B cell (primary cell): ENCODE results near the gene IKZF3. TPM values are rescaled to one million over a fixed set of nuclear protein-coding genes. Genes with fewer than 3 reads are reported as not detected.
A peak's percentile ranks its signal among the peaks of the same experiment; 100 is the strongest.

Experiments used
- ATAC-seq: fragments of 200-7000 bp; cut with Tn5 transposase; one replicate; pipeline ENCODE4 v1.10.0; 2021; ENCODE audit warnings: low read depth, mild to moderate bottlenecking, moderate number of reproducible peaks, moderate library complexity
- CTCF ChIA-PET: fragments of 350-600 bp; sonication (Branson Sonifier 250); formaldehyde crosslinking; loops from one replicate; lab custom pipeline; 2021; ENCODE audit warnings: antibody characterized with exemption, inconsistent platforms; lab: Charles Lee
- POLR2A ChIA-PET: fragments of 350-600 bp; sonication (Branson Sonifier 250); formaldehyde crosslinking; loops from one replicate; lab custom pipeline; 2021; ENCODE audit warnings: antibody characterized with exemption; lab: Charles Lee
- DNase-seq: peaks from one replicate; pipeline ENCODE4 v3.0.0; 2013
- H2AFZ ChIP-seq: 2 replicates; pipeline ENCODE4 v1.6.1; 2012; ENCODE audit warnings: mild to moderate bottlenecking, low read depth, low read length; ENCODE audit not compliant: insufficient read depth, poor library complexity, severe bottlenecking
- H3K27ac ChIP-seq, 2 donors: 1 replicate in 1 of 2; 2 replicates in 1 of 2; pipeline ENCODE4 v1.5.1; 2012 to 2013; ENCODE audit warnings: low read length in 2 of 2, mild to moderate bottlenecking in 2 of 2, moderate library complexity in 1 of 2
- H3K27me3 ChIP-seq, 4 experiments: fragments of 200-600 bp in 1 of 4; sonication (generic) in 1 of 4; replicated peaks in 1 of 4; 1 replicate in 2 of 4; 2 replicates in 2 of 4; pipeline versions ENCODE4 v1.6.1 to v1.7.0; 2013 to 2016; ENCODE audit warnings: low read length in 3 of 4, mild to moderate bottlenecking in 2 of 4, mixed read lengths in 1 of 4, moderate library complexity in 1 of 4; ENCODE audit not compliant: insufficient read depth in 4 of 4, control insufficient read depth in 3 of 4; ENCODE audit errors: control extremely low read depth in 1 of 4
- H3K36me3 ChIP-seq, 2 experiments: replicated peaks in 1 of 2; 1 replicate in 1 of 2; 2 replicates in 1 of 2; pipeline versions ENCODE4 v1.6.1 to v1.7.1; 2013; ENCODE audit warnings: low read length in 1 of 2; ENCODE audit not compliant: insufficient read depth in 2 of 2, control insufficient read depth in 1 of 2; ENCODE audit errors: control extremely low read depth in 1 of 2, extremely low read depth in 1 of 2
- H3K4me1 ChIP-seq, 2 donors: fragments of 200-600 bp in 1 of 2; sonication (generic) in 1 of 2; 1 replicate in 1 of 2; 2 replicates in 1 of 2; pipeline versions ENCODE4 v1.5.1 to v1.6.1; 2013 to 2017; ENCODE audit warnings: low read length in 2 of 2; ENCODE audit not compliant: control insufficient read depth in 2 of 2, insufficient read depth in 2 of 2
- H3K4me2 ChIP-seq: replicated peaks from 2 replicates; pipeline ENCODE3; 2012; ENCODE audit warnings: mild to moderate bottlenecking, low read depth, low read length; ENCODE audit not compliant: poor library complexity, severe bottlenecking
- H3K4me3 ChIP-seq, 5 experiments: fragments of 200-600 bp in 1 of 5; sonication (generic) in 1 of 5; 1 replicate in 3 of 5; 2 replicates in 2 of 5; pipeline versions ENCODE4 v1.5.1 to v1.7.0; 2011 to 2016; ENCODE audit warnings: low read length in 4 of 5, mild to moderate bottlenecking in 4 of 5, low read depth in 2 of 5, control low read depth in 1 of 5, moderate library complexity in 1 of 5; ENCODE audit not compliant: insufficient read depth in 1 of 5; ENCODE audit errors: control extremely low read depth in 1 of 5, extremely low read depth in 1 of 5
- H3K79me2 ChIP-seq: fragments of 200-600 bp; sonication (generic); one replicate; pipeline ENCODE4 v1.6.0; 2016; ENCODE audit warnings: low read length; ENCODE audit not compliant: control insufficient read depth, insufficient read depth
- H3K9ac ChIP-seq: fragments of 200-600 bp; sonication (generic); 2 replicates; pipeline ENCODE4 v1.6.1; 2017; ENCODE audit warnings: mild to moderate bottlenecking, low read length, moderate library complexity
- H3K9me3 ChIP-seq, 3 donors: one replicate each; pipeline versions ENCODE4 v1.6.1 to v1.7.1; 2013; ENCODE audit warnings: low read length in 2 of 3; ENCODE audit not compliant: control insufficient read depth in 2 of 3, insufficient read depth in 1 of 3; ENCODE audit errors: control extremely low read depth in 1 of 3
- H4K20me1 ChIP-seq: 2 replicates; pipeline ENCODE4 v1.6.0; 2012; ENCODE audit warnings: mild to moderate bottlenecking, low read length; ENCODE audit not compliant: insufficient read depth, control insufficient read depth, poor library complexity, severe bottlenecking
- H3K27ac Mint-ChIP-seq: one replicate; pipeline ENCODE4 v1.8.0; 2021; ENCODE audit warnings: mixed read lengths
- H3K27me3 Mint-ChIP-seq: one replicate; pipeline ENCODE4 v1.8.0; 2021; ENCODE audit warnings: mixed read lengths
- H3K4me1 Mint-ChIP-seq: one replicate; pipeline ENCODE4 v1.8.0; 2021; ENCODE audit warnings: mixed read lengths
- H3K4me3 Mint-ChIP-seq: one replicate; pipeline ENCODE4 v1.8.0; 2021; ENCODE audit warnings: mixed read lengths
- H3K9me3 Mint-ChIP-seq: one replicate; pipeline ENCODE4 v1.8.0; 2022; ENCODE audit warnings: mixed read lengths; ENCODE audit not compliant: insufficient read depth
- CTCF ChIP-seq: fragments of 200-600 bp; IDR thresholded peaks from one replicate; pipeline ENCODE4 v1.8.0; 2022; ENCODE audit warnings: antibody characterized with exemption, mild to moderate bottlenecking
- EZH2 ChIP-seq: IDR thresholded peaks from 2 replicates; pipeline ENCODE4 v1.6.1; 2012; ENCODE audit warnings: borderline replicate concordance, low read depth, mild to moderate bottlenecking, moderate library complexity, low read length; ENCODE audit not compliant: insufficient read depth, poor library complexity, severe bottlenecking
- WGBS: methylation state at CpG from one replicate; pipeline ENCODE4 v1.1.5; 2013; ENCODE audit warnings: missing lambda C conversion rate; ENCODE audit not compliant: insufficient coverage; 5-methylcytosine and 5-hydroxymethylcytosine counted together
- intact Hi-C: fragments of 100-400 bp; cut with micrococcal nuclease; formaldehyde crosslinking; loops from one replicate; pipeline ENCODE4 v1.10.0; 2022
- polyA plus RNA-seq: library from polyadenylated mRNA; depleted of rRNA; stranded (reverse); fragments of >200 nt; gene quantifications from 2 replicates; pipeline ENCODE4 v1.2.3, GENCODE V29; 2012
- total RNA-seq, 2 donors: library from RNA; stranded (reverse); fragments of 120-200 nt in 1 of 2; gene quantifications; 1 replicate in 1 of 2; 2 replicates in 1 of 2; pipeline versions ENCODE4 v1.2.3 to v1.2.4, GENCODE V29; 2013 to 2022

IKZF3 gene
- total and polyA plus RNA-seq, 2 donors (not counting 1 experiment from before 2014, with no cell fraction given) = 63.0 to 178 TPM

GRCh38 chr17:39804839-39805238, 59.3 kb downstream of the IKZF3 start:
- WGBS = 86% methylated on average over 1 of the region's 4 CpGs
- peak overlapping the region; percentile 39 for H3K27ac Mint-ChIP-seq
- H3K9me3 Mint-ChIP-seq = no peaks in the 10 kb centered on the region
- peaks cover 97% of the 10 kb centered on the region for H3K79me2 ChIP-seq
- no peaks in the 10 kb centered on the region for H4K20me1 ChIP-seq
- TF ChIP-seq CTCF (no peak), EZH2 (no peak)
- ChIA-PET POLR2A (interaction anchor here (1.2 kb wide), 1 partner anchor 9 kb away, joined by 4 read pairs; no protein-coding TSS in a partner anchor), CTCF (interaction anchor here (0.8 to 2.1 kb wide), 4 partner anchors 9 to 184 kb away, joined by 3 to 10 read pairs (median 6); no protein-coding TSS in a partner anchor)
- H3K27me3 Mint-ChIP-seq = no peaks in the 10 kb centered on the region
- ATAC-seq (no peak), DNase-seq (no peak)
- H3K9ac ChIP-seq = no peak overlapping the region
- H3K4me3 Mint-ChIP-seq = no peak overlapping the region
- peaks cover 10 to 43% of the 10 kb centered on the region in 2 experiments for H3K36me3 ChIP-seq
- peak overlapping the region in 1 of 2 donors; percentile 79 for H3K27ac ChIP-seq
- H3K4me3 ChIP-seq = no peak overlapping the region
- H3K4me1 ChIP-seq = peaks cover 39 to 54% of the 10 kb centered on the region in 2 donors
- no peaks in the 10 kb centered on the region for H3K9me3 ChIP-seq
- H3K4me1 Mint-ChIP-seq = peaks cover 69% of the 10 kb centered on the region
- intact Hi-C loops = loop anchor here (5.0 kb wide), 1 partner anchor 37 kb away; no protein-coding TSS in a partner anchor
- no peak overlapping the region for H2AFZ ChIP-seq
- no peak overlapping the region for H3K4me2 ChIP-seq
- H3K27me3 ChIP-seq = no peaks in the 10 kb centered on the region

- peaks cover 62 to 70% of the 10 kb centered on the region in 2 donors for H3K4me1 ChIP-seq
- peak overlapping the region; percentile 39 for H3K4me2 ChIP-seq
- H4K20me1 ChIP-seq = no peaks in the 10 kb centered on the region
- H3K27ac ChIP-seq = peak overlapping the region; percentile 44 to 86
- Mint-ChIP-seq H3K27ac (peak overlapping the region; percentile 94), H3K4me3 (peak overlapping the region; percentile 66), H3K27me3 (no peaks in the 10 kb centered on the region), H3K9me3 (no peaks in the 10 kb centered on the region), H3K4me1 (peaks cover 70% of the 10 kb centered on the region)
- H3K79me2 ChIP-seq = peaks cover 95% of the 10 kb centered on the region
- TF ChIP-seq EZH2 (no peak), CTCF (no peak)
- H3K27me3 ChIP-seq = no peaks in the 10 kb centered on the region
- intact Hi-C loops = no loop called here
- no peak overlapping the region for H3K4me3 ChIP-seq
- ATAC-seq = no peak
- DNase-seq = no peak
- H2AFZ ChIP-seq = no peak overlapping the region
- H3K36me3 ChIP-seq = peaks cover 7 to 40% of the 10 kb centered on the region in 2 experiments
- H3K9ac ChIP-seq = no peak overlapping the region
- WGBS = no CpG with 5 or more reads among the region's 4 CpGs
- ChIA-PET POLR2A (interaction anchor here (2.3 kb wide), 1 partner anchor 46 kb away, joined by 12 read pairs; no protein-coding TSS in a partner anchor), CTCF (interaction anchor here (0.7 to 2.1 kb wide), 3 partner anchors 14 to 178 kb away, joined by 3 to 6 read pairs (median 3); no protein-coding TSS in a partner anchor)
- H3K9me3 ChIP-seq = no peaks in the 10 kb centered on the region
Observed at GRCh38 chr17:39801055-39801454, 63.1 kb downstream of the IKZF3 start.
